Stimulated activated CD4-positive, alpha-beta T cell treated with anti-CD3 and anti-CD28 coated beads, Interleukin-4, amount 100 ng/mL, for 48 hours (primary cell): ENCODE measurements around the gene RASIP1.
"Not testable (repeated sequence)": the region's sequence is repeated elsewhere in the genome, so short reads cannot be mapped to it uniquely, and the experiment has no call there.

Experiments used
- DNase-seq, 2 donors: peaks; one replicate each; pipeline ENCODE4 v3.0.0-alpha.2; 2020; ENCODE audit warnings: low read depth in 2 of 2

Gene RASIP1, protein sequence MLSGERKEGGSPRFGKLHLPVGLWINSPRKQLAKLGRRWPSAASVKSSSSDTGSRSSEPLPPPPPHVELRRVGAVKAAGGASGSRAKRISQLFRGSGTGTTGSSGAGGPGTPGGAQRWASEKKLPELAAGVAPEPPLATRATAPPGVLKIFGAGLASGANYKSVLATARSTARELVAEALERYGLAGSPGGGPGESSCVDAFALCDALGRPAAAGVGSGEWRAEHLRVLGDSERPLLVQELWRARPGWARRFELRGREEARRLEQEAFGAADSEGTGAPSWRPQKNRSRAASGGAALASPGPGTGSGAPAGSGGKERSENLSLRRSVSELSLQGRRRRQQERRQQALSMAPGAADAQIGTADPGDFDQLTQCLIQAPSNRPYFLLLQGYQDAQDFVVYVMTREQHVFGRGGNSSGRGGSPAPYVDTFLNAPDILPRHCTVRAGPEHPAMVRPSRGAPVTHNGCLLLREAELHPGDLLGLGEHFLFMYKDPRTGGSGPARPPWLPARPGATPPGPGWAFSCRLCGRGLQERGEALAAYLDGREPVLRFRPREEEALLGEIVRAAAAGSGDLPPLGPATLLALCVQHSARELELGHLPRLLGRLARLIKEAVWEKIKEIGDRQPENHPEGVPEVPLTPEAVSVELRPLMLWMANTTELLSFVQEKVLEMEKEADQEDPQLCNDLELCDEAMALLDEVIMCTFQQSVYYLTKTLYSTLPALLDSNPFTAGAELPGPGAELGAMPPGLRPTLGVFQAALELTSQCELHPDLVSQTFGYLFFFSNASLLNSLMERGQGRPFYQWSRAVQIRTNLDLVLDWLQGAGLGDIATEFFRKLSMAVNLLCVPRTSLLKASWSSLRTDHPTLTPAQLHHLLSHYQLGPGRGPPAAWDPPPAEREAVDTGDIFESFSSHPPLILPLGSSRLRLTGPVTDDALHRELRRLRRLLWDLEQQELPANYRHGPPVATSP

DNA sequence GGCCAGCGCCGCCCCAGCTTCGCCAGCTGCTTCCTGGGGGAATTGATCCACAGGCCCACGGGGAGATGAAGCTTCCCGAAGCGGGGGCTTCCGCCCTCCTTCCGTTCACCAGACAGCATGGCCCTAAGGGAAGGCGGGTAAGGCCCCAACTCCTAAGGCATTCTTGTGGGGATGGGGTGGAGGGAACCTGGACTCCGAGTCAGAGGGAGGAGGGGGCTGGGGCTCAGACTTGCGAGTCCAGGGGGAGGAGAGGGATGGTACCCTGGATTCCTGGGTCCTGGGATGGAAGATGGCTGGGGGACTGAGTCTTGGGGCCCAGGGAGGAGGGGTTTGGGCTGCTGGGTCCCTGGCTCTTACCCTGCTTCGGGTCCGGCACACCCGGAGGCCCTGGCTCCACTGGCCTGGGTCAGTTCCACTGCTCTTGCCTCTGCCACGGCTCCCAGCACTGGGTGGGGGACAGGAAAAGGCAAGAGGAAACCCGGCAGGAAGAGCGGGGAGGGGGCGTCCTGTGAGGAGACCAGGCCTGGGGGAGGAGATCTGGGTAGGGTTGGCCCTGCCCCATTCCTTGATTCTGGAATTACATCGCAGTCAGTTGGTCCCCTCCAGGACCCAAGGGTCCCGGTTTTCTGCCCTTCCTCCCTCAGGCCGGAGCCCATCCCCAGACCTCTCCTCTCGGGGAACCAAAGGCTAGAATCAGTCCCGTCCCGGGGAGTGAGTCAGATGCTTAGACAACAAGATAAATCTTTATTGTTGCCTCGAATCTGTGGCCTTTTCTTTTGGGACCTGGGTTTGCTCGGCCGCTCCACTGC, at the start of gene RASIP1:
RASIP1 (minus strand) TSS at position 447 of the 809 bp plus-strand sequence; CDS start at position 119, 328 bp downstream.
- DNase-seq = no peak

DNA sequence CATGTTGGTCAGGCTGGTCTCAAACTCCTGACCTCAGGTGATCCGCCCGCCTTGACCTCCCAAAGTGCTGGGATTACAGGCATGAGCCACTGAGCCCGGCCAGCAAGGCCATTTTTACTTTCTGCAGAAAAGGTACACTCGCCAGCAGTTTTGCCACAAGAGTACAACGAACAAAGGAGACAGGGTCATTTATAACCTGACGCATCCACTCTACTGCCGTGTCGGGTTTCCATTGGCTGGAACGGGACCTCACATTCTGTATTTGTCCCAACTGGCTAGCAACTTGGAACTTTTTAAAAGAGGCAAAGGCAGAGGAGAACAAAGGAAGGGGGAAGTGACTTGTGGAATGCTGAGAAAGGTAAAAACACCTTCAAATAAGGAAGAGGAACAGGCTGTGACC, 46.9 kb upstream of the RASIP1 start:
- DNase-seq = not testable (repeated sequence)

DNA sequence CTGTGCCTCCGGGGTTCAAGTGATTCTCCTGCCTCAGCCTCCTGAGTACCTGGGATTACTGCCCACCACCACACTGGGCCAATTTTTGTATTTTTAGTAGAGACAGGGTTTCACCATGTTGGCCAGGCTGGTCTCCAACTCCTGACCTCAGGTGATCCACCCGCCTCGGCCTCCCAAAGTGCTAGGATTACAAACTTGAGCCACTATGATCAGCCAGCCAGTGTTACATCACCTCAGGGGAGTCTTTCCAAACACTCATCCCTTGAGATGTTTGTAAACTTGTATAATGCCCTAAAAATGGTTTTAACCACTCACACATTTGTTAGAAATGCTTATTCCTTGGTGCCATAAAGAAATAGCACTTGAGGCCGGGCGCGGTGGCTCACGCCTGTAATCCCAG, 46.0 kb upstream of the RASIP1 start:
- DNase-seq = not testable (repeated sequence)

DNA sequence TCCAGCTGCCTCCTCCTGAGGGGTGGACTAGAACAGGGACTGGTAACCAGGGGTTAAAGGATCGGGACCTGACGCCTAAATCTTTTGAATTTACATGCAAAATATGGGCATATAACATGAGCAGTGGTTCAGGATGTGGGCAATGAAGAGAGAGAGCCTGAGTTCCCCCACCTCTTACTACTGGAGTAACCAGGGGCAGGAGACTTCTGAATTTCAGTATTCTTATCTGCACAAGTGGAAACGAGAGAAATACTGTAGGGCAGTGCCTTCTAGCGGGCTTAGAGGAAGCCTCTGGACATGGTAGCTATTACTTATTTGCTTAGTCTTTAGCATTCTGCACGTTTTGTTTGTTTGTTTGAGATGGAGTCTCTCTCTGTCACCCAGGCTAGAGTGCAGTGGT, 44.1 kb upstream of the RASIP1 start:
- no peak for DNase-seq

DNA sequence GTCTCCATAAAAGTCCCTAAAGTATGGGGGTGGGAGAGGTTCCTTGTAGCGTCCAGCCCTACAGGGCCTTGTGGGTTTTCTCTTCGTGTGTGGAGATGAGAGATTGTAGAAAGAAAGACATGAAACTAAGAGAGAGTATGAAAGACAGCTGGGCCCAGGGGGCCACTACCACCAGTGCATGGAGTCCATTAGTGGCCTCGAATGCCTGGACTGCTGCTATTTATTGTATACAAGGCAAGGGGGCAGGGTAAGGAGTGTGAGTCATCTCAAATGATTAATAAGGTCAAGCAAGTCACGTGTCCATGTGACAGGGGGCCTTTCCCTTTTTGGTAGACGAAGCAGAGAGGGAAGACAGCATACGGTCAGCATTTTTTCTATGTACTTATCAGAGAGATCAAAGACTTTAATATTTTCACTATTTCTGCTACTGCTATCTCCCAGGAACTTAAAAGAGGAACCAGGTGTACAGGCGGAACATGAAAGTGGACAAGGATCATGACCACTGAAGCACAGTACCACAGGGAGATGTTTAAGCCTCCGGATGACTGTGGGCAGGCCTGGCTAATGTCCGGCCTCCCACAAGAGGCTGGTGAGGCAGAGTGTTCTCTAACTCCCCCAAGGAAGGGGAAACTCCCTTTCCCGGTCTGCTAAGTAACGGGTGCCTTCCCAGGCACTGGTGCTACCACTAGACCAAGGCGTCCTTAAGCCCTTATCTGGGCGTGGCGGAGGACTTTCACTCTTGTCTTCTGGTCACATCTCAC, 40.4 kb upstream of the RASIP1 start:
- DNase-seq = no peak

DNA sequence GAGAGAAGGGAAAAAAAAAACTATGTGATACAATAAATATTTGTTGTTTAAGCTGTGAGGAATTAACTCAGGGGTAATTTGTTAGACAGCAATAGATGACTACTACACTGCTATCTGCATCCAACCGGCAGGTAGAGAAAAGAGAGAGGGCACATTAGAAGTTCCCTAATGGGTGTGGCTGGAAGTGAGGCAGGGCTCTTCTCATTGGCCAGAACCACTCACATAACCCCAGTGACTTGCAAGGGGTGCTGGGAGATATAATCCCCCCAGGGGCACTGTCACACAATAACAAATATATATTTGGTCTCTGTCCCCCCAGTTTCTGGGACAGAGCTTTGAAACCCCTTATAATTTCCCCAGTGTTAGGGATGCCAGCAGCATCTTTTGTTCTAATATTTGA, 39.2 kb upstream of the RASIP1 start:
- no peak for DNase-seq

DNA sequence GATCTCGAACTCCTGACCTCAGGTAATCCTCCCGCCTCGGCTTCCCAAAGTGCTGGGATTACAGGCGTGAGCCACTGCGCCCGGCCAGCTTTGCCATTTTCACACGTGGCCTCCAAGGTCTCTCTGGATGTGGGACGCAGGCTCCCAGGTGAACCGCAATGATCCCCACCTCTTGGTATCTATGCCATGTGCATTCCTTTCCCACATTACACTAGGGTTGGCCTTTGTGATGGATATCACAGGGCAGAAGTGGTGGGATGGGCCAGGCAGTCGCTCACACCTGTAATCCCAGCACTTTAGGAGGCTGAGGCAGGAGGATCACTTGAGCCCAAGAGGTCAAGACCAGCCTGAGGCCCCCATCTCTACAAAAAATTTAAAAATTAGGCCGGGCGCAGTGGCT, 37.3 kb upstream of the RASIP1 start:
- no peak for DNase-seq

DNA sequence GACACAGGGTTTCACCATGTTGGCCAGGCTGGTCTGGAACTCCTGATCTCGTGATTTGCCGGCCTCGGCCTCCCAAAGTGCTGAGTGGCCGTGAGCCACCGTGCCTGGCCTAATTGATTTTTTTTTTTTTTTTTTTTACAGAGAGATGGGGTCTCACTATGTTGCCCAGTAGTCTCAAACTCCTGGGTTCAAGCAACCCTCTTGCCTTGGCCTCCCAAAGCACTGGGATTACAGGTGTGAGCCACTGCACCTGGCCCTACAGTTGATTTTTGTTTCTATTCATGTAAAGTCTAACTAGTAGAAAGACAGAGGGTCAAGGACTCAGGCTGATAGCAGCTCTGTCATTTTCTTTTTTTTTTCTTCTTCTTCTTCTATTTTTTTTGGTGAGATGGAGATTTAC, 36.7 kb upstream of the RASIP1 start:
- DNase-seq = no peak

DNA sequence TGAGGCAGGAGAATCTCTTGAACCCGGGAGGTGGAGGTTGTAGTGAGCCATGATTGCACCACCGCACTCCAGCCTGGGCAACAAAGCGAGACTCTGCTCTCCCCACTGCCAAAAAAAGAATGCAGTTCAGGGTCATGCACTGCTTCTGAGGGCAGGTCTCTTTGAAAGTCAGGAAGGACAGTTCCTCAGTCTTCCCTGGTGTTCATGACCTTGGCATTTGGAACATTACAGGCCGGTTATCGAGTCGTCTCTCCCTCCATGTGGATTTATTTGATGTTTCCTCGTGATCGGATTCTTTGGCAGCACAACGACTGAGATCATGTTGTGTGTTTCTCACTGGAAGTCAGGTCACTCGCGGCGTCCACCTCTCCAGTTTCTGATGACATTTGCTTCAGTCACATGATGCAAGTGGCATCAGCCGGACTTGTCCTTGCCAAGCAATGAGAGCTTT, 32.1 kb upstream of the RASIP1 start:
- no peak for DNase-seq

DNA sequence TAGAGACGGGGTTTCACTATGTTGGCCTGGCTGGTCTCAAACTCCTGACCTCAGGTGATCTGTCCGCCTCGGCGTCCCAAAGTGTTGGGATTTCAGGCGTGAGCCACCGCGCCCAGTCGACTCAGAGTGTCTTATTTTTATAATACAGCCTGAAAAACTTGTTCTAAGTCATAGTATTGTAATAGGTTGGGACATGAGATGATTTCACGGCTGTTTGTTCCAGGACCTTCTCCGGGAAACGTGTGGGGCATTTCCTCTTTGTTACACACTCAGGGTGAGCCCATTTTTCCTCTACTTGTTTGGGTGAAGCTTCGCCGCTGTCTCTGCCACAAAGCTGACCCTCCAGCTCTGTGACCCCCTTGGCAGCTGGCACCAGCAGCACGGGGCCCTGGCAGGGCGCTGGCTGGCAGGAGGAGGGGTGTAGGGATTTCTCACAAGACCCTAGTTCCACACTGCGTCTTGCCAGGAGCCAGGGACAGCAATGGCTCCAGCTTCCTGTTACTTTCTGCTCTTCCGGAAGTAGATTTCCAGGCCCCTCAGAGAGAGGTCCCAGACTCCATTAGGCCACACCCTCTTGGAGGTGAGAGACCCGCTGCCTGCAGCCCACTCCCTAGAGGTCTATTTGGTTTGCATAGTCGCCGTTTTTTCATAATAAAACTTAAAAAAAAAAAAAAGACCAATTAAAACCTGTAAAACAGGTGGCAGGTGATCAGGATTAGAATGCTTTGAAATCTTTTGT, 30.5 kb upstream of the RASIP1 start:
- DNase-seq = no peak

DNA sequence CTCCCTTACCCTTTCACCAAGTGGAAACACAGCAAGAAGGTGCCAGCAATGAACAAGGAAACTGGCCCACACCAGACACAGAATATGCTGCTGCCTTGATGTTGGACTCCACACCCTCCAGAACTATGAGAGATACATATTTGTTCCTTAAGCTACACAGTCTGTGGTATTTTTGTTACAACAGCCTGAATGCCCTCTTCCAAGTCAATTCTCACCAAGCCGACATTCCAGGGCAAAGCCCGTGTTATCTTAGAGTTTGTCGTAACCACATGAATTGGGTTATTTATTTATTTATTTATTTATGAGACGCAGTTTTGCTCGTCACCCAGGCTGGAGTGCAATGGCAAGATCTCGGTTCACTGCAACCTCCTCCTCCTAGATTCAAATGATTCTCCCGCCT, 29.9 kb upstream of the RASIP1 start:
- no peak for DNase-seq

DNA sequence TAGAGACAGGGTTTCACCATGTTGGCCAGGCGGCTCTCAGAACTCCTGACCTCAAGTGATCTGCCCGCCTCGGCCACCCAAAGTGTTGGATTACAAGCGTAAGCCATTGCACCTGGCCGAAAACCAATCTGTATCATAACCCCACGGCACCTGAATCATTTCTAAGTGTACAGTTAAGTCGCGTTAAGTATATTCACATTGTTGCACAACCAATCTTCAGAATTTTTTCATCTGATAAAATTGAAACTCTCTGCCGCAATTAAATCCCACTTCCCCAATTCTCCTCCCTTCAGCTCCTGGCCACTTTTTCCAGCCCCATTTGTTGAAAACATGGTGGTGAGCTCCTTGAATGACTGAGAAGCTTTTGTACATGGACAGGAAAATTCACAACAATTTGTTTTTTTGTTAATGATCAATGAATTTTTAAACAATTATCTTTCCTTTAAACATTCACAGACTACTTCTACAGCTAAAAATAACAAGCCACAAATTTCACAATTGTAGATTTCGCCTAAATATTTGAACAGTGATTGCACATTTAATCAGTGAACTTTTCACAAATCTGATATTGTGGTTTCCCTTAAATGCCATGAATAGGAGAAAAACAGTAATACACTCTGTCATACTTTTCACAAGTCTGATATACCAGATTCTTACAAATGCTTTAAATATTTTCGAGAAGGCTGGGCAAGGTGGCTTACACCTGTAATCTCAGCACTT, 28.7 kb upstream of the RASIP1 start:
- DNase-seq = no peak

DNA sequence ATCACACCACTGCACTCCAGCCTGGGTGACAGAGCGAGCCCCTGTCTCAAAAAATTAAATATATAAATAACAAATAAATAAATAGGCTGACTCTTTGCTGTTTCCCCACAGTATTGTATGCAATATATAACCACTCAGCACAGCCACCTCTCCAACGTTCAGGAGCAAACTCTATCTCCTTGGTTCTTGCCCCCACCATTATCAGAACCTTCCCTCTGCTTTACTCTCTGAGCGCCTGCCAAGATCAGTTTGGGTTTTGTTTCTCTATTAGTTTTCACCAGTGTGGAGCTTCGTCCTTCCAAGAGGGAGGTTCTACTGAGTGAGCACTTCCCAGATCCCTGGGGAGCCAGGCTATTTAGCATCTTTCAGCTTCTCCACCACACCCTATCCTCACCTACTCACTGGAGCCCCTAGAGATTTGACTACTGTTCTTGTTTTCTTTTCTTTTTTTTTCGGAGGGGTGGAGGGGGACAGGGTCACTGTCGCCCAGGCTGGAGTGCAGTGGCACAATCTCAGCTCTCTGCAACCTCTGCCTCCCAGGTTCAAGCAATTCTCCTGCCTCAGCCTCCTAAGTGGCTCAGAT, 27.9 kb upstream of the RASIP1 start:
- DNase-seq = not testable (repeated sequence)

DNA sequence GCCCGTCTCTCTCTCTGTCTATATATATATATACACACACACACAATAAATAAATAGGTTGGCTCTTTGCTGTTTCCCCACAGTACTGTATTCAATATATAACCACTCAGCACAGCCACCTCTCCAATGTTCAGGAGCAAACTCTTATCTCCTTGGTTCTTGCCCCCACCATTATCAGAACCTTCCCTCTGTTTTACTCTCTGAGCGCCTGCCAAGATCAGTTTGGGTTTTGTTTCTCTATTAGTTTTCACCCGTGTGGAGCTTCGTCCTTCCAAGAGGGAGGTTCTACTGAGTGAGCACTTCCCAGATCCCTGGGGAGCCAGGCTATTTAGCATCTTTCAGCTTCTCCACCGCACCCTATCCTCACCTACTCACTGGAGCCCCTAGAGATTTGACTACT, 25.4 kb upstream of the RASIP1 start:
- DNase-seq = not testable (repeated sequence)

DNA sequence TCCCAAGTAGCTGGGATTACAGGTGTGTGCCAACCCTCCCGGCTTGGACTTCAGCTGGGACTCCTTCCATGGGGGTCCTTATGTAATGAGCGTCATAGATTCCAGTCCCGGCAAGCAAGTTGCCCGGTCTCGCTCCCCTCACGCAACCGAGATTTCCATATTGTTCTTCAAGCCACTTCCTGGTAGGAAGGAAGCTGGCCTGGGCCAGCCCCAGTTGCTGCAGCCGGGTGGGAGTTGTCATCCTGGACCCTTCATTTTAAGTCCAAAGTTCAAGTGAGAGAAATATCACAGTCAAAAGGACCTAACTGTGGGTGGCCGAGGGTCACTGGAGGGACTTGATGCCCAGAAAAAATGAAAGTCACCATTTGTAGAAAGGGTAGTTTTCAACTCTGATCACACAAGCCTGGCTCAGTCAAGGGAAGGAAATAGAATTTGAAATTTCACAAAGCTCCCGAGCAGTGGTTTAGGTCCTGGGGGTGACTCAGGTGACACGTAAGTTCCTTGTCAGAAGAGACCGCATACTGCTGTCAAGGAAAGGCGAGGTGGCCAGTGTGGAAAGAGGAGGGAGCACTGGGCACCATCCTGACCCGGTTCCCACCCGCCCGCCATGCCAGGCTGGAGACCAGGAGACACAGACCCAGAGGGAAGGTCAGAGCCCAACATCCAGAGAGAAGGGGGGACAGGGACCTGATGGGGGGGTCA, 20.2 kb upstream of the RASIP1 start:
- no peak for DNase-seq

DNA sequence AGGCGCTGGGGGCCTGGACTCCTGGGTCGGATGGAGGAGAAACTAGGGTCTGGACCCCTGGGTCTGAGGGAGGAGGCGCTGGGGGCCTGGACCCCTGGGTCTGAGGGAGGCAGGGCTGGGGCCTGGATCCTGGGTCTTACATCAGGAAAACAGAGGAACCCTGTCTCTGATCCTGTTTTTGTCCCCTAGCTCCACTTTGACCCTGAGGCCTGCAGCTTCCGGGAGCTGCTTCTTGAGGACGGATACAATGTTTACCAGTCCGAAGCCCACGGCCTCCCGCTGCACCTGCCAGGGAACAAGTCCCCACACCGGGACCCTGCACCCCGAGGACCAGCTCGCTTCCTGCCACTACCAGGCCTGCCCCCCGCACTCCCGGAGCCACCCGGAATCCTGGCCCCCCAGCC, 17.3 kb upstream of the RASIP1 start:
- DNase-seq = no peak

DNA sequence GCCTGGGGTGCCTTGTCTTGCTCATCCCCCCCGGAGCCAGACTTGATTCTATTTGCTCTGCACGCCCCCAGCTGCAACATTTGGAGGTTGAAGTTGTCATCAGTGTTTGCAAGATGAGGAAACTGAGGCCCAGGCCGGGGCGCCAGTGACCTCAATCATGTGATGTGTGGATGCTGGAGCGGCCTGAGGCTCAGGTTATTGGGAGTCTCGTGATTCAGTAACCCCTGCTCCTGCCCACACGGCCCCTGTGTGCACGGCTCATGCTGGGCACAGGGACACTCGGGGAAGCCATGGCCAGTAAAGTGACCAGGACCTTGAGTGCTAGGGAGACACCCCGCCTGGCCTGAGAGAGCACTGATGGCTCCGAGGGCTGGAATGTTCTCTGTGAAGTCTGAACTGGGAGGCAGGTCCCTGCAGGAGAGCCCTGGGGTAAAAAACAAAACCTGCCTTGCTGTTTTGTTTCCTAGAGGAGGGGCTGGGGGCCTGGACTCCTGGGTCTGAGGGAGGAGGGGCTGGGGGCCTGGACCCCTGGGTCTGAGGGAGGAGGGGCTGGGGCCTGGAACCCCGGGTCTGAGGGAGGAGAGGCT, 16.8 kb upstream of the RASIP1 start:
- DNase-seq = no peak

DNA sequence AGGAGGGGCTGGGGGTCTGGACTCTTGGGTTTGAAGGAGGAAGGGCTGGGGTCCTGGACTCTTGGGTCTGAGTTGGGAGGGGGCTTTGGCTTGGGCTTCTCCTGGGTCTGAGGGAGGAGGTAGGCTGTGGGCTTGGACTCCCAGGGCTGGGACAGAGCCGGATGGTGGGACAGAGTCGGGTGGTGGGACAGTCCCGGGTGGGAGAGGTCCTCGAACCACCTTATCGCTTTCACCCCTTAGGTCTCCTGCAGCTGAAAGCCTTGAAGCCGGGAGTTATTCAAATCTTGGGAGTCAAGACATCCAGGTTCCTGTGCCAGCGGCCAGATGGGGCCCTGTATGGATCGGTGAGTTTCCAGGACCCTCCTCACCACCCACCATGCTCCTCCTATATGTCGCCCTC, 16.3 kb upstream of the RASIP1 start:
- no peak for DNase-seq
